GM12872 (cell line): ENCODE data around the gene SCMH1.

Source experiments
- TF ChIP-seq, protein P1 (sequence below): IDR thresholded peaks from 3 replicates; pipeline ENCODE4 v1.5.1; 2011; ENCODE audit warnings: low read depth, mild to moderate bottlenecking, low read length, moderate library complexity; ENCODE audit not compliant: insufficient read depth

The SCMH1 gene

GRCh38 chr1:41241749-41242341 is at the start of gene SCMH1:
Gene SCMH1 (minus strand): TSS chr1:41242306. CDS start chr1:41186133, 56,173 bp downstream.
- TF ChIP-seq, protein P1, sequence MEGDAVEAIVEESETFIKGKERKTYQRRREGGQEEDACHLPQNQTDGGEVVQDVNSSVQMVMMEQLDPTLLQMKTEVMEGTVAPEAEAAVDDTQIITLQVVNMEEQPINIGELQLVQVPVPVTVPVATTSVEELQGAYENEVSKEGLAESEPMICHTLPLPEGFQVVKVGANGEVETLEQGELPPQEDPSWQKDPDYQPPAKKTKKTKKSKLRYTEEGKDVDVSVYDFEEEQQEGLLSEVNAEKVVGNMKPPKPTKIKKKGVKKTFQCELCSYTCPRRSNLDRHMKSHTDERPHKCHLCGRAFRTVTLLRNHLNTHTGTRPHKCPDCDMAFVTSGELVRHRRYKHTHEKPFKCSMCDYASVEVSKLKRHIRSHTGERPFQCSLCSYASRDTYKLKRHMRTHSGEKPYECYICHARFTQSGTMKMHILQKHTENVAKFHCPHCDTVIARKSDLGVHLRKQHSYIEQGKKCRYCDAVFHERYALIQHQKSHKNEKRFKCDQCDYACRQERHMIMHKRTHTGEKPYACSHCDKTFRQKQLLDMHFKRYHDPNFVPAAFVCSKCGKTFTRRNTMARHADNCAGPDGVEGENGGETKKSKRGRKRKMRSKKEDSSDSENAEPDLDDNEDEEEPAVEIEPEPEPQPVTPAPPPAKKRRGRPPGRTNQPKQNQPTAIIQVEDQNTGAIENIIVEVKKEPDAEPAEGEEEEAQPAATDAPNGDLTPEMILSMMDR, result no peak

GRCh38 chr1:41291195-41291594 is 49.1 kb upstream of the SCMH1 start:
- TF ChIP-seq, protein P1, result no peak

DNA sequence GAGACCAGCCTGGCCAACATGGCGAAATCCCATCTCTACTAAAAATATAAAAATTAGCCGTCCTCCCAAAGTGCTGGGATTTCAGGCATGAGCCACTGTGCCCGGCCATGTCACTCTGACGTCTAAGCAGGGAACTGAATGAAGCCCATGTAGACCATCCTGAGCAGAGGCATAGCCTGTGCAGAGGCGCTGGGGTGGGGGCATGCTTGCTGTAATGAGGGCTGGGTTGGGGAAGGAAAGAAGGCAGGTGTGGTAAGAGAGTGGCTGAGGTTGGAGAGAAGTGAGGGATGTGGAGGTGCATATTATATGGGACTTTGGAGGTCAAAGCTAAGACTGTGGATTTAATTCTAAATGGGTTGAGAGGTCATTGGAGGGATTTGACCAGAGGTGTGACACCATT is 47.1 kb upstream of the SCMH1 start:
- TF ChIP-seq, protein P1, result no peak

GRCh38 chr1:41286992-41287391 is 44.9 kb upstream of the SCMH1 start:
- TF ChIP-seq, protein P1, result no peak

- TF ChIP-seq, protein P1, result no peak
Observed at GRCh38 chr1:41286486-41286885, 44.4 kb upstream of the SCMH1 start.

DNA sequence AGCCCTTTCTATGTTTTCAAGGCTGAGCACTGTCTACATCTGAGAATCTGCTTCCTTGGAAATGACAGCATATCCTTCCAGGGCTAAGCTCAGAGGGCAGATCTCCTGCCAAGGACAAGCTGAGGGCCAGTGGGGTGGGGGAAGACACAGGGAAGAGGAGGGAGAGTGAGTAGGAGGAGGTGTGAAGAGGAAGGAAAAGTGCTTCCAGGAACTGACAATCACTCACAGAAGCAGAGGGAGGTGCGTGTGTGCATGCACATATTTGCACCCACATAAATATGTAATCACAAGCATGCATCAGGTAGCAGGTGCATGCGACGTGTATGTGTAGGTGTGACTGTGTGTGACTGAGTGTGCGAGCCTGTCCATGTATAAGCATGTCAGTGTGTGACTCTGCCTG is 43.7 kb upstream of the SCMH1 start:
- TF ChIP-seq, protein P1, result no peak

DNA sequence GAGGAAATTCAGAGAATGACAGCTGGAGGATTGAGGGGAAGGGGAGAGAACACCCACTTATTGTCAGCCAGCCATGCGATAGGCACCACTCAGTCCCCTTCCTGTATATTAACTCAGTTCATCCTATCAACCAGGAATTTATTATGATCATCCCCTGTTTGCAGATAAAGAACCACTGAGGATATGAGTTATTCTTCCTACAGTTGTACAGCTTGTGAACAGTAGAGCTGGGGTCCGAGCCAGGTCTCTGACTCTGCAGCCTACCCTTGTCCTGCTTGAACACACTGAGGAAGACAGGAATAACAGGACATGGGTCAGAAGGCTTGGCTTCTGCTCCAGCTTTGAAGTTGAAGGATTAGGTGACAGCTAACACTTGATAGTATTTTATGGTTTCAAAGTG is 42.0 kb upstream of the SCMH1 start:
- TF ChIP-seq, protein P1, result no peak
